GM12878 (cell line): ENCODE measurements around the gene DDX5.

Source experiments
- CEBPB ChIP-seq, 2 experiments: fragments of 150-350 bp in 1 of 2; IDR thresholded peaks; 2 replicates each; pipeline ENCODE4 v1.6.1; 2012 to 2014; ENCODE audit warnings: low read depth in 2 of 2, low read length in 2 of 2, borderline replicate concordance in 1 of 2, inconsistent platforms in 1 of 2
- CREB1 ChIP-seq: IDR thresholded peaks from 2 replicates; pipeline ENCODE4 v1.6.1; 2012; ENCODE audit warnings: low read depth, mild to moderate bottlenecking, inconsistent platforms
- CTCF ChIP-seq, 3 experiments: IDR thresholded peaks in 2 of 3; conservative IDR thresholded peaks in 1 of 3; 2 replicates each; pipeline ENCODE4 v1.5.1; 2011; ENCODE audit warnings: low read depth in 3 of 3, low read length in 3 of 3, mild to moderate bottlenecking in 3 of 3, control low read depth in 2 of 3, moderate library complexity in 2 of 3, inconsistent platforms in 1 of 3, mixed read lengths in 1 of 3; ENCODE audit not compliant: control insufficient read depth in 2 of 3, insufficient read depth in 1 of 3; ENCODE audit errors: extremely low read depth in 1 of 3
- EGR1 ChIP-seq, 2 experiments: IDR thresholded peaks; 1 replicate in 1 of 2; 2 replicates in 1 of 2; pipeline ENCODE4 v1.6.1; 2011 to 2012; ENCODE audit warnings: low read depth in 2 of 2, low read length in 2 of 2, borderline replicate concordance in 1 of 2, mild to moderate bottlenecking in 1 of 2, moderate library complexity in 1 of 2
- EZH2 ChIP-seq: IDR thresholded peaks from 2 replicates; pipeline ENCODE4 v1.6.1; 2012; ENCODE audit warnings: low read depth, mild to moderate bottlenecking, control low read depth, inconsistent platforms, low read length, borderline replicate concordance; ENCODE audit not compliant: control insufficient read depth
- LARP7 ChIP-seq: fragments of 450-650 bp; IDR thresholded peaks from 2 replicates; pipeline ENCODE4 v1.6.1; 2017; ENCODE audit warnings: mild to moderate bottlenecking
- RFX5 ChIP-seq: IDR thresholded peaks from 2 replicates; pipeline ENCODE4 v1.6.1; 2011; ENCODE audit warnings: low read depth, low read length, improper control_type of control experiment
- USF1 ChIP-seq: IDR thresholded peaks from 2 replicates; pipeline ENCODE4 v1.6.1; 2011; ENCODE audit warnings: borderline replicate concordance, low read depth, mild to moderate bottlenecking, moderate library complexity, mixed read lengths, low read length; ENCODE audit not compliant: insufficient read depth; ENCODE audit errors: extremely low read length
- ZZZ3 ChIP-seq: IDR thresholded peaks from 2 replicates; pipeline ENCODE4 v1.6.1; 2011; ENCODE audit warnings: low read depth; ENCODE audit not compliant: control insufficient read depth, insufficient read length

- no peak for TF ChIP-seq CEBPB (IDR thresholded peaks at IDR 0.05; ENCODE audit: borderline replicate concordance in 1 of 2, low read depth in 2 of 2, low read length in 2 of 2)
- TF ChIP-seq CTCF (IDR thresholded peaks at IDR 0.05 in 2 of 3, conservative IDR thresholded peaks at IDR 0.05 in 1 of 3; ENCODE audit: control insufficient read depth in 2 of 3, extremely low read depth in 1 of 3, insufficient read depth in 1 of 3, low read depth in 3 of 3, low read length in 3 of 3): no peak
- TF ChIP-seq RFX5: no peak
- no peak for TF ChIP-seq LARP7
- no peak for TF ChIP-seq CREB1
- no peak for TF ChIP-seq ZZZ3
- TF ChIP-seq EZH2: no peak
- TF ChIP-seq EGR1 (IDR thresholded peaks at IDR 0.05; ENCODE audit: borderline replicate concordance in 1 of 2, low read depth in 2 of 2, low read length in 2 of 2): no peak
- TF ChIP-seq USF1: no peak
These were observed 56.5 kb downstream of the DDX5 start for GRCh38 chr17:64449545-64449944.
